IgD-negative memory B cell (primary cell): Measurements from ENCODE around the gene NRG2. TPM values are rescaled to one million over a fixed set of nuclear protein-coding genes. Genes with fewer than 3 reads are reported as not detected.

Experiments
- H3K27ac Mint-ChIP-seq, 3 donors: one replicate each; pipeline ENCODE4 v1.8.0; 2020 to 2022; ENCODE audit warnings: mild to moderate bottlenecking in 3 of 3, mixed read lengths in 3 of 3, moderate library complexity in 1 of 3
- H3K27me3 Mint-ChIP-seq: one replicate; pipeline ENCODE4 v1.8.0; 2021; ENCODE audit warnings: mixed read lengths
- H3K36me3 Mint-ChIP-seq: one replicate; pipeline ENCODE4 v1.8.0; 2020; ENCODE audit warnings: mild to moderate bottlenecking, mixed read lengths
- H3K4me1 Mint-ChIP-seq, 3 donors: one replicate each; pipeline ENCODE4 v1.8.0; 2020 to 2022; ENCODE audit warnings: mixed read lengths in 3 of 3, mild to moderate bottlenecking in 1 of 3
- H3K4me3 Mint-ChIP-seq, 4 donors: one replicate each; pipeline ENCODE4 v1.8.0; 2020 to 2022; ENCODE audit warnings: mild to moderate bottlenecking in 4 of 4, mixed read lengths in 4 of 4, moderate library complexity in 3 of 4
- H3K9me3 Mint-ChIP-seq, 3 donors: one replicate each; pipeline ENCODE4 v1.8.0; 2020 to 2021; ENCODE audit warnings: mixed read lengths in 3 of 3, mild to moderate bottlenecking in 1 of 3
- polyA plus RNA-seq: library from polyadenylated mRNA; unstranded; fragments of 300-500 nt; fragmentation: Illumina TruSeq; gene quantifications from one replicate; pipeline ENCODE4 v1.2.3, GENCODE V29; 2021

NRG2 gene
- polyA plus RNA-seq, 1 donor from 2014 or later, result not detected

DNA sequence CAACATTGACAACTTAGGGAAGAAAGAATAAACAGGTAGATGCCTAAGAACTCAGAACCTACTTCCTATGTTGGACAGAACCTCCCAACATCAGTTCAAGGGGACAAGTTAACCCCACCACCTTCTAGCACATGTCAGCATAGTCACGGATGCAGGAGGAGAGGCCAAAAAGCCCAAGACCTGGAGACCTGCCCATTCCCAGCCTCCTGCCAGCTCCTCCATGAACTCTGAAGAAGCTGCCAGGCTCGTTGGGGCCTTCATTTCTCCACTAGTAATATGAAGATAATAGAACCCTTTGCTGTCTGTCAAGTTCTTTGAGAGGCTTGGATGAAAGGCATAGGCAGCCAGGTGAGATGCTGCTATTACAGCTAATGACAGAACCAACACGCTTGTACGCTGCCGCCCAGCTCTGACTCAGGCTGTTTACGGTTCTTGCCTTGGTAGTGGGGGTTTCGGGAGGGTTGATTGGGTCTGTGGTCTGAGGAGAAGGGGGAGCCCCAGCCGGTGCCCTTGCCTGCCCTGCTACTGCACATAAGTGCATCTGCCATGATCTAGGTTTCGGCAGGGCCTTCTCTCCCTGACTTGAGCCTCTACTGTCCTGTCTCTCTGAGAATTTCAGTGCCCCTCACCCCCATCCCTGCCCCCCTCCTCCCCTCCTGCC, 82.2 kb downstream of the NRG2 start:
- Mint-ChIP-seq H3K36me3 (no peaks in the 10 kb centered on the region), H3K27me3 (no peaks in the 10 kb centered on the region), H3K9me3 (peaks cover 0 to 1% (median 0%) of the 10 kb centered on the region in 3 donors), H3K27ac (no peak overlapping the region), H3K4me3 (no peak overlapping the region), H3K4me1 (peaks cover 0 to 3% (median 0%) of the 10 kb centered on the region in 3 donors)

DNA sequence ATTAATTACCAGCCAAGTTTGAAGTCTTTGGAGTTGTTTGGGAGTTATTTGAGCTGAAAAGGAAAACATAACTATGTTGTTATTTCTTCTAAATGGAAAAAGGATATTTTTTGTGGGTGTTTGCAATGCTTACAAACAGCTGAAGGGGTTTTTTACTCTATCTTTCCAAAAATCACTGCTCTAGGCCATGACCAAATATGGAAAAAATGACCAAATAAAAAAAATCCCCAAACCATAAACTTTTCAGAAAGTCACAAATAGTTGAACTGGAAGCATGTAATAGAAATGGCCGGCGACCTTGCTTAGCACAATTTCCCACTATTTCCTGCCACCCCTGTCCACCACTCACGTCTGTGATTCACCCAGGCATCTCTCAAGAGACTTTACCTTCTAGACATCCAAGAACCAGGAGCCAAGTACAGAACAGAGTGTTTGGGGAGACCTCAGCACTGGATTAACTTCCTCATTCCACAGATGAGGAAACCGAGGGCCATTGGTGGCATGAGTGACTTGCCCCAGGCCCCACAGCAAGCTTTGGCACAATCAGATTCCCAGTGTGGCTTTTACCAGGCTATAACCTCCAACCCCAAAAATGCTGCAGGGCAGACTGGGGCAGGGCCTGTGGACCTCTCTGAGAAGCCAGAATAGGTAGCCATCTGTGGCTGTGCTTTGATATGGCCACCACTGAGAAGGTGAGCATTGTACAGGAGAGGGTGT, 84.5 kb downstream of the NRG2 start:
- H3K9me3 Mint-ChIP-seq, result peaks cover 0 to 1% (median 0%) of the 10 kb centered on the region in 3 donors
- peaks cover 8% of the 10 kb centered on the region for H3K27me3 Mint-ChIP-seq
- peaks cover 0 to 3% (median 0%) of the 10 kb centered on the region in 3 donors for H3K4me1 Mint-ChIP-seq
- H3K36me3 Mint-ChIP-seq, result peaks cover 2% of the 10 kb centered on the region
- no peak overlapping the region for H3K27ac Mint-ChIP-seq
- no peak overlapping the region for H3K4me3 Mint-ChIP-seq

DNA sequence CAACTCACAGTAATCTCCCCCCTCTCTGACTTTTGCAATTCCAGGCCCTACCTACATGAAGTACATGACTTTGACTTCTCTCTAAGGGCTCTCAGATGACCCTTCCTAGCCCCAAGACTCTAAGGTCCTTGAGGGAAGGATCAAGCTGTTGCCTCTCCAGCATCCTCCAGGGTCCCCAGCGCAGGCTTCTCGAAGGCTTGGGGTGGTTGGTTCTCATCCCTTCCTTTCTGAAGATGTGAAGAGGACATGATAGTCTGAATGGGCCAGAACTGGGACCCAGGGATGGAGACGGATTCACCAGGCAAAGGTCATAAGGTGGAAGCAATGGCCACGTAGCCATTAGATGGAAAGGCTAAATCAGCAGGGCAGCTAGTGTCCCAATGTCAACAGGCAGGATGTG, 86.8 kb downstream of the NRG2 start:
- peaks cover 0 to 1% (median 0%) of the 10 kb centered on the region in 3 donors for H3K9me3 Mint-ChIP-seq
- H3K36me3 Mint-ChIP-seq, result peaks cover 2% of the 10 kb centered on the region
- no peak overlapping the region for H3K27ac Mint-ChIP-seq
- H3K4me1 Mint-ChIP-seq, result peaks cover 0 to 3% (median 0%) of the 10 kb centered on the region in 3 donors
- no peak overlapping the region for H3K4me3 Mint-ChIP-seq
- peaks cover 12% of the 10 kb centered on the region for H3K27me3 Mint-ChIP-seq

DNA sequence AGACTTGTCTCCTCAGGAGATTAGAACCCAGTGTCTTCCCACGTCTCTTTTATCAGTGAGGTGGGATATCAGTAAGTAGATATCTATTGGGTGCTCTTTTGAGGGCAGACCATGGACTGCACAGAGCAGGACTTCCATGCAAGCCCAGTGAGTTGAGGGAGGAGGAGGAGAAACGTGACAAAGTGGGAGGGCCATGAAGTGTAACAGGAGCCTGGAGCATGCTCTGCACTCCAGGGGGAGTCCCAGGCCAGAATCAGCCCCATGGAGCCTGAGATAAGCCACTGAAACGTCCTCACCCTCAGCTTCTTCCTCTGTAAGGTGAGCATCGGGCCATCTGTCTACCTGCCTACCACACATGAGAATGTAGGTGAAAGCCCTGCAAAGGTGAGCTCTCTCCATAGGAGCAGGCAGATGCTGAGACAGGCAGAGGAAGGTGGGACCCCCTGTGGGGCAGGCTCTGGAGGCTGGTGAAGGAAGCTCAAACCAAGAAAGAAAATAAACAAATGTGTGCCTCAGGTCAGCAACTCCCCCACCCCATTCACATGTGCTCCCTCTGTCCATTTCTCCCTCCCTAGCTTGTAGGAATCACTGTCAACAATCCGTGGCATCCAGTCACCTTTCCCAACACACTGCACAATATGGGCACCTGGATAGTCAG, 87.4 kb downstream of the NRG2 start:
- H3K27ac Mint-ChIP-seq, result no peak overlapping the region
- no peaks in the 10 kb centered on the region for H3K4me1 Mint-ChIP-seq
- peaks cover 2% of the 10 kb centered on the region for H3K36me3 Mint-ChIP-seq
- H3K27me3 Mint-ChIP-seq, result peaks cover 13% of the 10 kb centered on the region
- H3K4me3 Mint-ChIP-seq, result no peak overlapping the region
- H3K9me3 Mint-ChIP-seq, result peaks cover 0 to 1% (median 0%) of the 10 kb centered on the region in 3 donors

DNA sequence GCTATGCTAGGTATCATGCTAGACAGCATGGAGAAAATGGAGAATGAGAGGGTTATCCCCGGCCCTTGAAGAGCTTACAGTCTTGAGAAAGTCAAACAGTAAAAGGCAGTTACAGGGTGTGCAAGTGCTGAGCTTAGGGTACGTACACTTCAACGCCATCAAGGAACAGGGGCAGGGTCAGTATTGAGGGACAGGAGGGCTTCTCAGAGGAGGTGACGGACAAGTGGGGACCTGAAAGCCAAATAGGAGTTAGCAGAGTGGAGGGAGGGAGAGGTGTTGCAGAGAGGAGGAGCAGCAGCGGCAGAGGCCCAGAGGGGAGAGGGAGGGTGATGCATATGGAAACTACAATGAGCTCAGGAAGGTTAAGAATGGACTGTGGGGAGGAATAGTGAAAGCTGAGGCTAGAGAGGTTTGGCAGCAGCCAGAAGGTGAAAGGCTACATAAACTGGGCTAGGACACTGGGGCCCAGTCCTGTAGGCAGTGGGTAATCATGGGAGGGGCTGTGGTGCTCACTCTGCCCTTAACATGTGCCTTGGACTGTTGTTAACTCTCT, 88.0 kb downstream of the NRG2 start:
- no peak overlapping the region for H3K27ac Mint-ChIP-seq
- no peak overlapping the region for H3K4me3 Mint-ChIP-seq
- peaks cover 2% of the 10 kb centered on the region for H3K36me3 Mint-ChIP-seq
- H3K9me3 Mint-ChIP-seq, result peaks cover 0 to 1% (median 0%) of the 10 kb centered on the region in 3 donors
- no peaks in the 10 kb centered on the region for H3K4me1 Mint-ChIP-seq
- peaks cover 16% of the 10 kb centered on the region for H3K27me3 Mint-ChIP-seq

DNA sequence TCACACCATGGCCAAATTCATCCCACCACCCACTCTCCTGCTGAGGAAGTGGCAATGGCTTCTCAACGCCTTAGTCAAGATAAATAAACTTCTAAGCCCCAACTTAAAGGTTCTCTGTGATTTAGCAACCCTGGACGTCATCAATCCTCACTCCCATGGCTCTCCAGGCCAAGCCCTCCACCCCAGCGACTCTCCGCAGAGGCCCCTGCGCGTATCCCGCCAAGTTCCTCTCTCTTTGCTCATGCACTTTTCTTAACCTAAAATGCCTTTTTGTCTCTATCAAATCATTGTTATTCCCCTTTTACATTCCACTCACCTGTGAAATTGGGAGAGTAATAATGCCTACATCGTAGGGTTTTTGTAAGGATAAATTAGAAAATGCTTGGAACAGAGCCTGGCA, 88.6 kb downstream of the NRG2 start:
- Mint-ChIP-seq H3K9me3 (peaks cover 0 to 1% (median 0%) of the 10 kb centered on the region in 3 donors), H3K27ac (no peak overlapping the region), H3K4me3 (no peak overlapping the region), H3K27me3 (peaks cover 16% of the 10 kb centered on the region), H3K36me3 (peaks cover 2% of the 10 kb centered on the region), H3K4me1 (no peaks in the 10 kb centered on the region)

DNA sequence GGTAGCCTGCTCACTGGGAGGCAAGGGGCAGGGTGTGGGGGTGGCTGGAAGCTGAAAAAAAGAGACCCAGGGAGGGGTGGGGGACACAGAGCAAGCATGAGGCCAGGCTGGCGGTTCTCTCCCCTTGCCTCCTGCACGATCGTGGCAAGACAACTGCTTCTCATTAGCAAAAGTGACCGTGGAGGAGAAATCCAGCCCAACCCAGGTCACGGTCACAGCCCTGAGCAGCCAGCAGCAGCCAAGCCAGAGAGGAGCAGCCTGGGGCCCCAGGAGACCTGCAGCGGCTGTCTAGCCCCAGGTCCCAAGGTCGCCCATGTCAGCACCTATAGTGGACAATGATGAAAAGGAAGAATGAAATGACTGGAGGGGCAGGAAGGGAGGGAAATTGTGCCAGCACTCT, 89.1 kb downstream of the NRG2 start:
- H3K4me1 Mint-ChIP-seq, result no peaks in the 10 kb centered on the region
- H3K36me3 Mint-ChIP-seq, result peaks cover 2% of the 10 kb centered on the region
- no peak overlapping the region for H3K4me3 Mint-ChIP-seq
- peaks cover 16% of the 10 kb centered on the region for H3K27me3 Mint-ChIP-seq
- no peak overlapping the region for H3K27ac Mint-ChIP-seq
- H3K9me3 Mint-ChIP-seq, result peaks cover 0 to 1% (median 0%) of the 10 kb centered on the region in 3 donors

DNA sequence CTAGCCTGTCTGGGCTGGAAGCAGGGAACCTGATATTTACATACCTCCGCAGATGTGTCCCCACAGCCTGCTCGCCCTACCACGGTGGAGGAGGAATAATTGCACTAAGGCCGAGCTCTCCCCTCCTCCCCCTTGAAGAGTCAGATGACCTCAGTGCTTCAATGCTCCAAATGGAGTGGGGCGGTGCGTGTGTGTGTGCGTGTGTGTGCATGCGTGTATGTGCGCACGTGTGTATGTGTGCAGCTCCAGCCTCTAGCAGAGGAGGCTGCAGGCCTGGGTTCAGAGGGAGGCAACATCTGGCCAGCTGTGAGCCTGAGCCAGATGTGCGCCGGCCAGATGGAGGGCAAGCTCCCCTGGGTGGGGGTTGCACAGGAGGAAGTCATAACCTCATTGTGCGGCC, 90.5 kb downstream of the NRG2 start:
- peaks cover 2% of the 10 kb centered on the region for H3K36me3 Mint-ChIP-seq
- no peaks in the 10 kb centered on the region for H3K9me3 Mint-ChIP-seq
- H3K4me1 Mint-ChIP-seq, result no peaks in the 10 kb centered on the region
- H3K27me3 Mint-ChIP-seq, result peaks cover 16% of the 10 kb centered on the region
- no peak overlapping the region for H3K4me3 Mint-ChIP-seq
- no peak overlapping the region for H3K27ac Mint-ChIP-seq

DNA sequence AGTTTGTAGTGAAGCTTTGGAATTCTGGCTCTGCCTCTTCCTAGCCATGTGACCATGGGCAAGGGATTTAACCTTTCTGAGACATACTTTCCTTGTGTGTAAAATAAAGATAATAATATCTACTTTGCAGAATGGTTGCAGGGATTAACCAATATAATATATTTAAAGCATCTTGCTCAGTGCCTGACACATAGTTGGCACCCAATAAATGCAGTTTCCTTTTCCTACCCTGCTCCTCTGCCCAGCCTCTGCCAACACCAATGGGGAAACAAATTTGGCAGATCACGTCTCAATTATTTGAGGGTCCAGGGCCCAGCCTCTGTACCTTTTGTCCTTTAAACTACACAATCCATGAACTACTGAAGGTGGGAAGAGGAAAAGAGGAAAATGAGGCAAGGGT, 91.1 kb downstream of the NRG2 start:
- H3K27ac Mint-ChIP-seq, result no peak overlapping the region
- no peak overlapping the region for H3K4me3 Mint-ChIP-seq
- H3K27me3 Mint-ChIP-seq, result peaks cover 16% of the 10 kb centered on the region
- H3K36me3 Mint-ChIP-seq, result peaks cover 2% of the 10 kb centered on the region
- H3K4me1 Mint-ChIP-seq, result peaks cover 0 to 5% (median 0%) of the 10 kb centered on the region in 3 donors
- no peaks in the 10 kb centered on the region for H3K9me3 Mint-ChIP-seq

DNA sequence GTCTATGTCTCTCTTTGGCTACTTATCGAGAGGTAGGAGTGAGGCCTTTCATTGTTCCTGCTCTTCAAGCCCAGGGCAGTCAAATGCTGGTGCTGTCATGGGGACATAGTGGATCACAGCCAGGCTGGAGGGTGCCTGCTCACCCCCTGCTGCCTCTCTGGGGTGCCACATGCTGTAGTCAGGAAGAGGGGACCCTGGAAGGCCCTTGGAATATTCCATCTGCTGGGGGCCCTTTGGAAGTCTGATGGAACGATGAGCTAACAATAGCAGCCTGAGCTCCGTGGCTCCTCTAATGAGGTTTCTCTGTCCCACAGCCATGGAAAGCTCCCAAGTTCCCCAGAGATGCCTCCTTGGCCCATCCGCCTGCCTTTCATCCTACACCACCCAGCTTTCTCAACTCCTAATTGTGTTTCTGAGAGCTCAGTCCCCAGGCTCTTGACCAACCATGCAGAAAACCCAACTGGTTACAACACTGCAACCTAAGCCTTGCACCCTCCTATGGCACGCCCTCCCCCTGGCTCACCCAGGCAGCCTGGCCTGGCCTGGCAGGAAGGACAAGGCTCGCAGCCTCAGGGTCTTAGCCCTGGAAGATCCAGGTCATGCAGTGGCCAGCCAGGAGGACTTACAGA, 91.7 kb downstream of the NRG2 start:
- H3K27ac Mint-ChIP-seq, result no peak overlapping the region
- H3K36me3 Mint-ChIP-seq, result peaks cover 2% of the 10 kb centered on the region
- no peaks in the 10 kb centered on the region for H3K9me3 Mint-ChIP-seq
- peaks cover 16% of the 10 kb centered on the region for H3K27me3 Mint-ChIP-seq
- no peak overlapping the region for H3K4me3 Mint-ChIP-seq
- peaks cover 2 to 11% (median 3%) of the 10 kb centered on the region in 3 donors for H3K4me1 Mint-ChIP-seq

DNA sequence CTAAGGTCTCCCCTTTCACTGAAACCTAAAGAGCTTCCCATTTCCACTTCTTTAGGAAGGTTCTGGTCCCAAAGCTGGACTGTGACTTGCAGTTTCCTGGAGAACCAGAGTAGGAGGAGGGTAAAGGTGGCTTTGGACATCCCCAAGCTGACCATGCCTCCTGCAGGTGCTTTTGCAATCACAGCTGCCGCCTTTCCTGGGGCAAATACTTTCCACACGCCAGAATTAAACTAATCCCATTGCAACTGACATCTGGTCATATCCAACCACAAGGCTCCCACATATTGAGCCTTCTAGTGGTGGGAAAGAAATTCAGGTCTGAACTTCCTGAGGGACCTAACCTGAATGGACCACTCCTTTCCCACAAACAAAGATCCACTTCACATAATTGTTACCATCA, 92.7 kb downstream of the NRG2 start:
- H3K36me3 Mint-ChIP-seq, result peaks cover 2% of the 10 kb centered on the region
- H3K27ac Mint-ChIP-seq, result no peak overlapping the region
- H3K27me3 Mint-ChIP-seq, result peaks cover 14% of the 10 kb centered on the region
- no peaks in the 10 kb centered on the region for H3K9me3 Mint-ChIP-seq
- H3K4me1 Mint-ChIP-seq, result peaks cover 7 to 18% (median 9%) of the 10 kb centered on the region in 3 donors
- H3K4me3 Mint-ChIP-seq, result no peak overlapping the region

DNA sequence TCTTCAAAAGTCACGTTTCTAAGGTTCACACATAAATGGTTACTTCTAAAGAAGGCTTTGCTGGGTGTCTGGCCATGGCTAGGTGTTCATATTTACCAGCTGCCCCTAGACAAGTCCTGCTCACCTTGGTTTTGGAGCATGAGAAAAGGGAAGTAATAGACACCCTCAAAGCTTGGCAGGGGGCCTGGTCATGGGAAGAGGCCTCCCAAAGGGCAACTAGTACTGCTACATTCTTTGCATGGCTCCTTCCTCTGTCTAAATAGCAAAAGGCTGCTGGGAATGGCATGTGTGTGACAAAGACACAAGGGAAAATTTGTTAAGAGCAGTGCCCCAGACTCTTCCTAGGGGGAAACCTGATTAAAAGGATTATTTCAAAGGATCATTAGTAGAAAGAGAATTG, 93.4 kb downstream of the NRG2 start:
- Mint-ChIP-seq H3K9me3 (no peaks in the 10 kb centered on the region), H3K27ac (no peak overlapping the region), H3K4me1 (peaks cover 9 to 18% (median 11%) of the 10 kb centered on the region in 3 donors), H3K4me3 (peak overlapping the region in 1 of 4 donors; percentile 8), H3K27me3 (peaks cover 17% of the 10 kb centered on the region), H3K36me3 (peaks cover 2% of the 10 kb centered on the region)

DNA sequence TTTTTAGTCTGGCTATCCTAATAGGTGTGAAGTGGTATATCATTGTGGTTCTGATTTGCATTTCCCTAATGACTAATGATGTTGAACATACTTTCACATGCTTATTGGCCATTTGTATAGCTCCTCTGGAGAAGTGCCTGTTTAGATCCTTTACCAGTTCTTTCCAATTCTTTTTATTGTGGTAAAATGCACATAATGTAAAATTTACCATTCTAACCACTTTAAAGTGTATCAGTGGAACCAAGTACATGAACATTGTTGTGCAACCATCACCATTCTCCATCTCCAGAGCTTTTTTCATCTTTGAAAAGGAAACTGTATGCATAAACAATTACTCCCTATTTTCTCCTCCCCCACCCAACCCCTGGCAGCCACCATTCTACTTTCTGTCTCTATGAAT, 95.4 kb downstream of the NRG2 start:
- peaks cover 9 to 18% (median 11%) of the 10 kb centered on the region in 3 donors for H3K4me1 Mint-ChIP-seq
- peaks cover 14% of the 10 kb centered on the region for H3K27me3 Mint-ChIP-seq

DNA sequence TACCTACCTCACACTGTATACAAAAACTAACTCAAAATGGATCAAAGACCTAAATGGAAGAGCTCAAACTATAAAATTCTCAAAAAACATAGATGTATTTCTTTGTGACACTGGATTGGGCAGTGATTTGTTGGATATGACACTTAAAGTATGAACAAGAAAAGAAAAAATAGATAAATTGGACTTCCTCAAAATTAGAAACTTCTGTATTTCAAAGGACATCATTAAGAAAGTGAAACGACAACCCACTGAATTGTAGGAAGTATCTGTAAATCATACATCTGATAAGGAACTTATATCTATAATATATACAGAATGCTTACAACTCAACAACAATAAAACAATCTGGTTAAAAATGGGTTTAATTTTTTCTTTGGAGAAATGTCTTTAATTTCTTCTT, 96.7 kb downstream of the NRG2 start:
- Mint-ChIP-seq H3K27ac (peak overlapping the region in 1 of 3 donors; percentile 2), H3K4me1 (peaks cover 9 to 18% (median 11%) of the 10 kb centered on the region in 3 donors), H3K9me3 (peaks cover 2 to 13% (median 6%) of the 10 kb centered on the region in 3 donors), H3K36me3 (no peaks in the 10 kb centered on the region), H3K4me3 (peak overlapping the region in 2 of 4 donors; percentile 26 to 83), H3K27me3 (peaks cover 14% of the 10 kb centered on the region)

More for the DNA sequence above, 95.4 kb downstream of the NRG2 start:
- H3K36me3 Mint-ChIP-seq, result no peaks in the 10 kb centered on the region
- H3K27ac Mint-ChIP-seq, result no peak overlapping the region
- H3K9me3 Mint-ChIP-seq, result peaks cover 0 to 5% (median under 1%) of the 10 kb centered on the region in 3 donors
- H3K4me3 Mint-ChIP-seq, result no peak overlapping the region
